Stomach (tissue), 4 donors: ENCODE results near the gene NDST1.

ENCODE experiments used
- POLR2A ChIP-seq, 4 donors: fragments of 450-650 bp; IDR thresholded peaks; one replicate each; pipeline ENCODE4 v1.6.1; 2016; ENCODE audit warnings: antibody characterized with exemption in 4 of 4, control low read depth in 2 of 4, mild to moderate bottlenecking in 1 of 4, moderate library complexity in 1 of 4
- POLR2AphosphoS5 ChIP-seq, 3 donors: sonication (generic); formaldehyde crosslinking; IDR thresholded peaks; one replicate each; pipeline ENCODE4 v1.6.1; 2016; ENCODE audit warnings: antibody characterized with exemption in 3 of 3
- TF ChIP-seq, protein P1 (sequence below), 7 experiments: fragments of 450-650 bp in 4 of 7; fragments of 200-600 bp in 3 of 7; sonication (generic) in 3 of 7; IDR thresholded peaks; one replicate each; pipeline ENCODE4 v1.5.1; 2016 to 2019; ENCODE audit warnings: antibody characterized with exemption in 7 of 7, control low read depth in 2 of 7, mild to moderate bottlenecking in 1 of 7

DNA sequence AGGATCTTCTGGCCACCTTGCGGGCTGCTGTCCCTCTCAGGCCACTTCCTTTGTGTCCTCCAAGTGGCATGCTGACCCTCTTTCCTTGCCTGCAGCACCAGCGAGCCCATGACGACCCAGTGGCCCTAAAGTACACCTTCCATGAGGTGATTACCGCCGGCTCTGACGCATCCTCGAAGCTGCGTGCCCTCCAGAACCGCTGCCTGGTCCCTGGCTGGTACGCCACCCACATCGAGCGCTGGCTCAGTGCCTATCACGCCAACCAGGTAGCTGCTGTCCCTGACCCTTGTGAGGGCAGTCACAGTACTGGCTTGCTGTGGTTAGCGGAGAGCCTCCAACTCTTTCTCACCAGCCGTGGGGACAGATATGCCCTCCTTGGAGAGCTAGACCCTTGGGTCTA, 40.2 kb downstream of the NDST1 start:
- TF ChIP-seq POLR2AphosphoS5 (IDR thresholded peaks at IDR 0.05) (no peak), POLR2A (IDR thresholded peaks at IDR 0.05) (no peak)
- TF ChIP-seq, protein P1, sequence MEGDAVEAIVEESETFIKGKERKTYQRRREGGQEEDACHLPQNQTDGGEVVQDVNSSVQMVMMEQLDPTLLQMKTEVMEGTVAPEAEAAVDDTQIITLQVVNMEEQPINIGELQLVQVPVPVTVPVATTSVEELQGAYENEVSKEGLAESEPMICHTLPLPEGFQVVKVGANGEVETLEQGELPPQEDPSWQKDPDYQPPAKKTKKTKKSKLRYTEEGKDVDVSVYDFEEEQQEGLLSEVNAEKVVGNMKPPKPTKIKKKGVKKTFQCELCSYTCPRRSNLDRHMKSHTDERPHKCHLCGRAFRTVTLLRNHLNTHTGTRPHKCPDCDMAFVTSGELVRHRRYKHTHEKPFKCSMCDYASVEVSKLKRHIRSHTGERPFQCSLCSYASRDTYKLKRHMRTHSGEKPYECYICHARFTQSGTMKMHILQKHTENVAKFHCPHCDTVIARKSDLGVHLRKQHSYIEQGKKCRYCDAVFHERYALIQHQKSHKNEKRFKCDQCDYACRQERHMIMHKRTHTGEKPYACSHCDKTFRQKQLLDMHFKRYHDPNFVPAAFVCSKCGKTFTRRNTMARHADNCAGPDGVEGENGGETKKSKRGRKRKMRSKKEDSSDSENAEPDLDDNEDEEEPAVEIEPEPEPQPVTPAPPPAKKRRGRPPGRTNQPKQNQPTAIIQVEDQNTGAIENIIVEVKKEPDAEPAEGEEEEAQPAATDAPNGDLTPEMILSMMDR (IDR thresholded peaks at IDR 0.05) = no peak
